Loucy (cell line): ENCODE results near the gene XPNPEP2.

Experiments
- CTCF ChIP-seq: fragments of 200-600 bp; sonication (generic); conservative IDR thresholded peaks from 2 replicates; pipeline ENCODE4 v1.5.1; 2014; ENCODE audit warnings: mild to moderate bottlenecking, antibody characterized with exemption, low read length
- EZH2phosphoT487 ChIP-seq: fragments of 200-600 bp; IDR thresholded peaks from 2 replicates; pipeline ENCODE4 v1.6.1; 2018; ENCODE audit warnings: antibody characterized with exemption, mild to moderate bottlenecking, moderate library complexity, borderline replicate concordance

- peak; percentile 32 for TF ChIP-seq CTCF
- TF ChIP-seq EZH2phosphoT487 = no peak
Observed at GRCh38 chrX:129759576-129760061, 20.8 kb downstream of the XPNPEP2 start.
